ENCODE data around the gene USP7. TPM values are rescaled to one million over a fixed set of nuclear protein-coding genes. Genes with fewer than 3 reads are reported as not detected.
"Not testable (repeated sequence)": the region's sequence is repeated elsewhere in the genome, so short reads cannot be mapped to it uniquely, and the experiment has no call there.

Gene USP7
- total and polyA plus RNA-seq, 4 donors: 19.7 to 174 (median 56.0) TPM

- 85 to 91% methylated on average over 6 of the region's 6 CpGs for WGBS, 2 donors
- H3K4me1 ChIP-seq (ENCODE audit: control insufficient read depth in 5 of 5, insufficient read depth in 5 of 5, low read length in 5 of 5): no peaks in the 10 kb centered on the region
- DNase-seq: no peak
- no peak for TF ChIP-seq CTCF (IDR thresholded peaks at IDR 0.05; ENCODE audit: control extremely low read depth, extremely low read depth)
- H3K4me3 ChIP-seq: no peak overlapping the region
- H3K27me3 ChIP-seq (ENCODE audit: control insufficient read depth in 3 of 3, insufficient read depth in 3 of 3, low read length in 2 of 3): no peaks in the 10 kb centered on the region
- ATAC-seq (ENCODE audit: insufficient read depth, low FRiP score): no peak
- no peak overlapping the region for H3K9ac ChIP-seq (ENCODE audit: insufficient read depth in 1 of 2, low read length in 2 of 2)
- H3K27ac ChIP-seq (ENCODE audit: low read depth in 1 of 2, low read length in 1 of 2): no peak overlapping the region
- peaks cover 0 to 3% (median 0%) of the 10 kb centered on the region in 4 donors for H3K9me3 ChIP-seq (ENCODE audit: control insufficient read depth in 4 of 4, insufficient read depth in 3 of 4, low read length in 3 of 4)
- H3K36me3 ChIP-seq (ENCODE audit: control insufficient read depth in 4 of 4, insufficient read depth in 4 of 4, low read length in 4 of 4): no peaks in the 10 kb centered on the region
Observed at GRCh38 chr16:8986111-8986510, 22.4 kb upstream of the USP7 start.

- Histone ChIP-seq H3K27me3 (ENCODE audit: control insufficient read depth in 3 of 3, insufficient read depth in 3 of 3, low read length in 2 of 3) (no peaks in the 10 kb centered on the region), H3K9ac (ENCODE audit: insufficient read depth in 1 of 2, low read length in 2 of 2) (no peak overlapping the region), H3K27ac (ENCODE audit: low read depth in 1 of 2, low read length in 1 of 2) (no peak overlapping the region), H3K9me3 (ENCODE audit: control insufficient read depth in 4 of 4, insufficient read depth in 3 of 4, low read length in 3 of 4) (no peaks in the 10 kb centered on the region), H3K4me3 (no peak overlapping the region), H3K36me3 (ENCODE audit: control insufficient read depth in 4 of 4, insufficient read depth in 4 of 4, low read length in 4 of 4) (no peaks in the 10 kb centered on the region), H3K4me1 (ENCODE audit: control insufficient read depth in 5 of 5, insufficient read depth in 5 of 5, low read length in 5 of 5) (no peaks in the 10 kb centered on the region)
- no peak for DNase-seq
- TF ChIP-seq CTCF (IDR thresholded peaks at IDR 0.05; ENCODE audit: control extremely low read depth, extremely low read depth): no peak
- no peak for ATAC-seq (ENCODE audit: insufficient read depth, low FRiP score)
- WGBS, 2 donors: 87 to 91% methylated on average over 7 of the region's 7 CpGs
Observed at GRCh38 chr16:8982816-8983215, 19.1 kb upstream of the USP7 start.

GRCh38 chr16:8981901-8982300, 18.2 kb upstream of the USP7 start:
- 93 to 95% methylated on average over 30 to 31 of the region's 31 CpGs for WGBS, 2 donors
- H3K36me3 ChIP-seq (ENCODE audit: control insufficient read depth in 4 of 4, insufficient read depth in 4 of 4, low read length in 4 of 4); DNase-seq; H3K27me3 ChIP-seq (ENCODE audit: control insufficient read depth in 3 of 3, insufficient read depth in 3 of 3, low read length in 2 of 3); H3K4me1 ChIP-seq (ENCODE audit: control insufficient read depth in 5 of 5, insufficient read depth in 5 of 5, low read length in 5 of 5); H3K9ac ChIP-seq (ENCODE audit: insufficient read depth in 1 of 2, low read length in 2 of 2); H3K4me3 ChIP-seq; H3K9me3 ChIP-seq (ENCODE audit: control insufficient read depth in 4 of 4, insufficient read depth in 3 of 4, low read length in 3 of 4); H3K27ac ChIP-seq (ENCODE audit: low read depth in 1 of 2, low read length in 1 of 2); ATAC-seq (ENCODE audit: insufficient read depth, low FRiP score): not testable (repeated sequence)

GRCh38 chr16:8976189-8976588, 12.5 kb upstream of the USP7 start:
- not testable (repeated sequence) for H3K9ac ChIP-seq (ENCODE audit: insufficient read depth in 1 of 2, low read length in 2 of 2); H3K27ac ChIP-seq (ENCODE audit: low read depth in 1 of 2, low read length in 1 of 2); ATAC-seq (ENCODE audit: insufficient read depth, low FRiP score); H3K9me3 ChIP-seq (ENCODE audit: control insufficient read depth in 4 of 4, insufficient read depth in 3 of 4, low read length in 3 of 4); H3K4me3 ChIP-seq; H3K27me3 ChIP-seq (ENCODE audit: control insufficient read depth in 3 of 3, insufficient read depth in 3 of 3, low read length in 2 of 3); DNase-seq; H3K36me3 ChIP-seq (ENCODE audit: control insufficient read depth in 4 of 4, insufficient read depth in 4 of 4, low read length in 4 of 4); H3K4me1 ChIP-seq (ENCODE audit: control insufficient read depth in 5 of 5, insufficient read depth in 5 of 5, low read length in 5 of 5)
- WGBS, 2 donors: 45 to 58% methylated on average over 3 of the region's 3 CpGs

- 68 to 74% methylated on average over 11 of the region's 11 CpGs for WGBS, 2 donors
- no peak for ATAC-seq (ENCODE audit: insufficient read depth, low FRiP score)
Observed at GRCh38 chr16:8975039-8975438, 11.3 kb upstream of the USP7 start.

More at GRCh38 chr16:8975039-8975438, 11.3 kb upstream of the USP7 start:
- no peaks in the 10 kb centered on the region for H3K36me3 ChIP-seq (ENCODE audit: control insufficient read depth in 4 of 4, insufficient read depth in 4 of 4, low read length in 4 of 4)
- no peaks in the 10 kb centered on the region for H3K9me3 ChIP-seq (ENCODE audit: control insufficient read depth in 4 of 4, insufficient read depth in 3 of 4, low read length in 3 of 4)
- no peak overlapping the region for H3K9ac ChIP-seq (ENCODE audit: insufficient read depth in 1 of 2, low read length in 2 of 2)
- no peak for DNase-seq
- H3K4me1 ChIP-seq (ENCODE audit: control insufficient read depth in 5 of 5, insufficient read depth in 5 of 5, low read length in 5 of 5): no peaks in the 10 kb centered on the region
- TF ChIP-seq CTCF (IDR thresholded peaks at IDR 0.05; ENCODE audit: control extremely low read depth, extremely low read depth): no peak
- H3K4me3 ChIP-seq: no peak overlapping the region
- H3K27me3 ChIP-seq (ENCODE audit: control insufficient read depth in 3 of 3, insufficient read depth in 3 of 3, low read length in 2 of 3): peaks cover 0 to 2% (median 0%) of the 10 kb centered on the region in 3 donors
- H3K27ac ChIP-seq (ENCODE audit: low read depth in 1 of 2, low read length in 1 of 2): no peak overlapping the region

Measured in lung (tissue), 12 donors.